ENCODE results near the gene HSPB1.
"Not testable (repeated sequence)": the region's sequence is repeated elsewhere in the genome, so short reads cannot be mapped to it uniquely, and the experiment has no call there.

HSPB1 gene

GRCh38 chr7:76333511-76334101 lies 31.1 kb downstream of the HSPB1 start:
- DNase-seq (ENCODE audit: low read depth in 2 of 2), result no peak

GRCh38 chr7:76334320-76334967 lies 32.0 kb downstream of the HSPB1 start:
- no peak for DNase-seq (ENCODE audit: low read depth in 2 of 2)

GRCh38 chr7:76335417-76335816 lies 32.9 kb downstream of the HSPB1 start:
- not testable (repeated sequence) for DNase-seq (ENCODE audit: low read depth in 2 of 2)

GRCh38 chr7:76336094-76336493 lies 33.6 kb downstream of the HSPB1 start:
- no peak for DNase-seq (ENCODE audit: low read depth in 2 of 2)

- DNase-seq (ENCODE audit: low read depth in 2 of 2), result no peak
These were observed 34.7 kb downstream of the HSPB1 start for GRCh38 chr7:76337147-76337546.

- no peak for DNase-seq (ENCODE audit: low read depth in 2 of 2)
These were observed 36.0 kb downstream of the HSPB1 start for GRCh38 chr7:76338298-76339084.

GRCh38 chr7:76340617-76341131 lies 38.2 kb downstream of the HSPB1 start:
- no peak for DNase-seq (ENCODE audit: low read depth in 2 of 2)

- no peak for DNase-seq (ENCODE audit: low read depth in 2 of 2)
These were observed 39.7 kb downstream of the HSPB1 start for GRCh38 chr7:76342222-76342621.

- no peak for DNase-seq (ENCODE audit: low read depth in 2 of 2)
These were observed 40.9 kb downstream of the HSPB1 start for GRCh38 chr7:76343294-76343930.

GRCh38 chr7:76343931-76344321 lies 41.5 kb downstream of the HSPB1 start:
- no peak for DNase-seq (ENCODE audit: low read depth in 2 of 2)

- DNase-seq (ENCODE audit: low read depth in 2 of 2), result no peak
These were observed 43.6 kb downstream of the HSPB1 start for GRCh38 chr7:76346097-76346496.

GRCh38 chr7:76346778-76347177 lies 44.3 kb downstream of the HSPB1 start:
- no peak for DNase-seq (ENCODE audit: low read depth in 2 of 2)

GRCh38 chr7:76347710-76348109 lies 45.2 kb downstream of the HSPB1 start:
- no peak for DNase-seq (ENCODE audit: low read depth in 2 of 2)

- DNase-seq (ENCODE audit: low read depth in 2 of 2), result no peak
These were observed 46.9 kb downstream of the HSPB1 start for GRCh38 chr7:76349313-76349885.

- DNase-seq (ENCODE audit: low read depth in 2 of 2), result no peak
These were observed 48.9 kb downstream of the HSPB1 start for GRCh38 chr7:76351372-76351771.

GRCh38 chr7:76352193-76352592 lies 49.7 kb downstream of the HSPB1 start:
- no peak for DNase-seq (ENCODE audit: low read depth in 2 of 2)

- DNase-seq (ENCODE audit: low read depth in 2 of 2), result no peak
These were observed 51.3 kb downstream of the HSPB1 start for GRCh38 chr7:76353744-76354143.

All from stimulated activated CD8-positive, alpha-beta memory T cell treated with anti-CD3 and anti-CD28 coated beads, Interleukin-2, amount 100 ng/mL, for 1 hour (primary cell).